Measurements from ENCODE around the gene DPAGT1.

The DPAGT1 gene

DNA sequence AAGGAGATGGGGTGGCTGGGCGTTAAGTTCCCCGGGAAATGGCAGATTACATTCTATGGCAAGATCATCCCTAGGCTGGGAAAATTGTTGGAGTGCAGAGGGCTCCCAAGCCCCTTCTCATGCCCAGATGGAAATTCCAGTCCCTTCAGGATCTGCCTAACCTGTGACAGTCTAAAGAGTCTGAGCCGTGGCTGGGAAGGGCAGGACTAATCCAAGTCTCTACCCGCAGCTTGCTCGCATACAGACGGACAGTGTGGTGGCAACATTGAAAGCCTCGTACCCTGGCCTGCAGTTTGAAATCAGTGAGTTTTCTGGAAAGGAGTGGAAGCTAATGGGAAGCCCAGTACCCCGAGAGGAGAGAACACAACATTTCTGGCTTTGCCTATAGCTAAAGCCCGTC lies 13.2 kb downstream of the DPAGT1 start:
- H3K36me3 ChIP-seq (ENCODE audit: control insufficient read depth, insufficient read depth, low read length), result peaks cover 10% of the 10 kb centered on the region
- H3K27me3 ChIP-seq (ENCODE audit: control insufficient read depth, insufficient read depth, low read length), result no peaks in the 10 kb centered on the region
- H3K9ac ChIP-seq (ENCODE audit: low read depth, low read length), result no peak overlapping the region
- H3K4me3 ChIP-seq (ENCODE audit: low read depth, low read length), result no peak overlapping the region
- H3K9me3 ChIP-seq (ENCODE audit: control insufficient read depth, insufficient read depth, low read length), result no peaks in the 10 kb centered on the region
- peaks cover 7% of the 10 kb centered on the region for H3K4me1 ChIP-seq (ENCODE audit: control insufficient read depth, insufficient read depth, low read length)

DNA sequence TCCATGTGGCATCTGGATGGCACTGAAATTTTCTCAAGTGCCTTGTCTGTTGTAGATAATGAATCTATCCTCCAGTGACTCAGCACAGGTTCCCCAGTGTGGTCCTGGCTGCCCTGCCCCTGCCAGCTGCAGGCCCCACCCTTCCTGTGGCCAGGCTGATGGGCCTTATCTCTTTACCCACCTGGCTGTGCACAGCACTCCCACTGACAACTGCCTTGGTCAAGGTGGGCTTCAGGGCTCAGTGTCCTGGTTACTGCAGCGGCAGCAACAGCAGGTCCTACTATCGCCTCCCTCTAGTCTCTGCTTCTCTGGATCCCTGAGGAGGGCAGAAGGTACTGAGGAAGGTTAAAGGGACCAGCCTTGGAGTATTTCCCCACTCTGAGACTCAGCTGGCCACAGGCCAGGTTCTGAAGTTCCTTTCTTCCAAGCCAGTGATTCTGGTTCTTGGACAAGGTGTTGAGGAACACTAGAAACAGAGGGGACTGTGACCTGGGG lies 13.9 kb downstream of the DPAGT1 start:
- H3K9me3 ChIP-seq (ENCODE audit: control insufficient read depth, insufficient read depth, low read length), result no peaks in the 10 kb centered on the region
- peaks cover 2% of the 10 kb centered on the region for H3K4me1 ChIP-seq (ENCODE audit: control insufficient read depth, insufficient read depth, low read length)

GRCh38 chr11:119087123-119087522 lies 14.5 kb downstream of the DPAGT1 start:
- Histone ChIP-seq H3K9ac (ENCODE audit: low read depth, low read length) (no peak overlapping the region), H3K4me3 (ENCODE audit: low read depth, low read length) (no peak overlapping the region), H3K4me1 (ENCODE audit: control insufficient read depth, insufficient read depth, low read length) (peaks cover 2% of the 10 kb centered on the region), H3K9me3 (ENCODE audit: control insufficient read depth, insufficient read depth, low read length) (no peaks in the 10 kb centered on the region), H3K27me3 (ENCODE audit: control insufficient read depth, insufficient read depth, low read length) (no peaks in the 10 kb centered on the region), H3K36me3 (ENCODE audit: control insufficient read depth, insufficient read depth, low read length) (peaks cover 6% of the 10 kb centered on the region)

More for the DNA sequence above, 13.9 kb downstream of the DPAGT1 start:
- Histone ChIP-seq H3K9ac (ENCODE audit: low read depth, low read length) (no peak overlapping the region), H3K36me3 (ENCODE audit: control insufficient read depth, insufficient read depth, low read length) (peaks cover 6% of the 10 kb centered on the region), H3K4me3 (ENCODE audit: low read depth, low read length) (no peak overlapping the region), H3K27me3 (ENCODE audit: control insufficient read depth, insufficient read depth, low read length) (no peaks in the 10 kb centered on the region)

DNA sequence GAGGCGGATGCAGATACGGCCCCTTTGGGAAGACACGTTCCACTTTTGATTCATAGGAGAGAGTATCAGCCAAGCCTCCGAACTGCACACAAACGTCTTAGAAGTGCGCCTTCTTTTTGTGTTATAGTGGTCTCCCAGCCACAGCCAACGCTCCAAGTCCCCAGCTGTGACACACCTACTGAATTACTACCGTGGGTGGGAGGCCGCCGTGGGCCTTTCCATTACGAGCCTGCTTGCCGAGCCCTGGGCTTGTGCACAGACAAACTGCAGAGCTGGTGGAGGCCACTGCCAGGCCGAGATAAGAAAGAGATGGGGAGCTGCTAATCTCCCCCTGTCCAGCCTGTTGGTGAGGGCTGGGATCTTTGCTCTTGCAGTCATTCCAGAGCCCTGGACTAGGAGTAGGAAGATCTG lies 16.2 kb downstream of the DPAGT1 start:
- H3K4me3 ChIP-seq (ENCODE audit: low read depth, low read length), result peak overlapping the region; percentile 83
- peaks cover 15% of the 10 kb centered on the region for H3K36me3 ChIP-seq (ENCODE audit: control insufficient read depth, insufficient read depth, low read length)
- H3K4me1 ChIP-seq (ENCODE audit: control insufficient read depth, insufficient read depth, low read length), result no peaks in the 10 kb centered on the region
- peak overlapping the region; percentile 98 for H3K9ac ChIP-seq (ENCODE audit: low read depth, low read length)
- H3K9me3 ChIP-seq (ENCODE audit: control insufficient read depth, insufficient read depth, low read length), result no peaks in the 10 kb centered on the region
- H3K27me3 ChIP-seq (ENCODE audit: control insufficient read depth, insufficient read depth, low read length), result no peaks in the 10 kb centered on the region

DNA sequence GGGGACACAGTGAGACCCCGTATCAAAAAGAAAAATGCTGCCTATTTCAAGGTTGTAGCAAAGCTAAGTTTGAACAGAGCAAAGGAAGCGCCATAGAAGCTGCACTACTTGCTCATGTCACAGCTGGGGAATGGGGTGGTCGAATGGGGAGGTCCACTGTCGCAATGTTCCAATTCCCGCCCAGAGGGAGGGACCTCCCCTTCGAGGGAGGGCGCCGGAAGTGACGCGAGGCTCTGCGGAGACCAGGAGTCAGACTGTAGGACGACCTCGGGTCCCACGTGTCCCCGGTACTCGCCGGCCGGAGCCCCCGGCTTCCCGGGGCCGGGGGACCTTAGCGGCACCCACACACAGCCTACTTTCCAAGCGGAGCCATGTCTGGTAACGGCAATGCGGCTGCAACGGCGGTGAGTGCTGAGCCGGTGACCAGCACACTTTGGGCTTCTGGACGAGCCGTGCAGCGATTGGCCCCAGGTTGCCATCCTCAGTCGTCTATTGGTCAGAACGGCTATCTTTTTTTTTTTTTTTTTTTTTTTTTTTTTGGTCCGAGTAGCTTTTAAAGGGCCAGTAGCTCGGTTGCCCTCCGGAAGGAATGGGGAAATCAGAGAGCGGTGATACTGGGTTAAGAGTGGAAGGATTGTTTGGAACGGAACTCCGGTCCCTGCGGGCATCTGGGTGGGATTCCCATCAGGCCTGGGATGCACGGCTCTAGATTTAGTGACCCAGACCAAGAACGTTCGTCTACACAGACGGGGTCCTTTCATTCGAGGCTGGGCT lies 16.8 kb downstream of the DPAGT1 start, which contains the start of gene HMBS:
HMBS (plus strand) TSS at position 219 of the 774 bp plus-strand sequence; CDS start at position 372, 153 bp downstream.
- Histone ChIP-seq H3K9ac (ENCODE audit: low read depth, low read length) (peak within 1 kb of the TSS; percentile 98), H3K27me3 (ENCODE audit: control insufficient read depth, insufficient read depth, low read length) (no peaks in the 10 kb centered on the region), H3K4me3 (ENCODE audit: low read depth, low read length) (peak within 1 kb of the TSS; percentile 83), H3K36me3 (ENCODE audit: control insufficient read depth, insufficient read depth, low read length) (peaks cover 16% of the 10 kb centered on the region), H3K9me3 (ENCODE audit: control insufficient read depth, insufficient read depth, low read length) (no peaks in the 10 kb centered on the region), H3K4me1 (ENCODE audit: control insufficient read depth, insufficient read depth, low read length) (no peaks in the 10 kb centered on the region)

GRCh38 chr11:119081682-119082260 lies 19.9 kb downstream of the DPAGT1 start:
- Histone ChIP-seq H3K36me3 (ENCODE audit: control insufficient read depth, insufficient read depth, low read length) (peaks cover 37% of the 10 kb centered on the region), H3K9ac (ENCODE audit: low read depth, low read length) (no peak overlapping the region), H3K27me3 (ENCODE audit: control insufficient read depth, insufficient read depth, low read length) (no peaks in the 10 kb centered on the region), H3K9me3 (ENCODE audit: control insufficient read depth, insufficient read depth, low read length) (no peaks in the 10 kb centered on the region), H3K4me1 (ENCODE audit: control insufficient read depth, insufficient read depth, low read length) (no peaks in the 10 kb centered on the region), H3K4me3 (ENCODE audit: low read depth, low read length) (no peak overlapping the region)

DNA sequence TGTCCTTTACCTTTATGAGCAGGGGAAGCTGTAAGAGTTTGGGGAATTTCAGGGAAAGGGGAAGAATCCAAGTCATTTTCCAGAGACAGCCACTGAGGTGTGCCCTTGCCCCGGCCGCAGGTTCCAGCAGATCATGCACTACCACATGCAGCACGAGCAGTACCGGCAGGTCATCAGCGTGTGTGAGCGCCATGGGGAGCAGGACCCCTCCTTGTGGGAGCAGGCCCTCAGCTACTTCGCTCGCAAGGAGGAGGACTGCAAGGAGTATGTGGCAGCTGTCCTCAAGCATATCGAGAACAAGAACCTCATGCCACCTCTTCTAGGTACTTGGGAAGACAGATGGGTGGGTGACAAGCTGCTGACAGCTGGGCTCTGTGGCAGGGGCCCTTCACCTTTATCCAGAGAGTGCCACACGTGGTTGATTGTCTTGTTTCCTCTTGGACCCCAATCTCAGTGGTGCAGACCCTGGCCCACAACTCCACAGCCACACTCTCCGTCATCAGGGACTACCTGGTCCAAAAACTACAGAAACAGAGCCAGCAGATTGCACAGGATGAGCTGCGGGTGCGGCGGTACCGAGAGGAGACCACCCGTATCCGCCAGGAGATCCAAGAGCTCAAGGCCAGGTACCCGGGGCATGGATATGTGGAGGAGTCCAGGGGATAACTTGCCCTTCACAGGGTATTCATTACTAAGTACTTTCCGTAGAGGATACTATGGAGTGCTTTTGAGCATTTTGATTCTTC lies 22.8 kb downstream of the DPAGT1 start:
- Histone ChIP-seq H3K9me3 (ENCODE audit: control insufficient read depth, insufficient read depth, low read length) (no peaks in the 10 kb centered on the region), H3K36me3 (ENCODE audit: control insufficient read depth, insufficient read depth, low read length) (peaks cover 42% of the 10 kb centered on the region), H3K4me1 (ENCODE audit: control insufficient read depth, insufficient read depth, low read length) (no peaks in the 10 kb centered on the region), H3K9ac (ENCODE audit: low read depth, low read length) (no peak overlapping the region), H3K27me3 (ENCODE audit: control insufficient read depth, insufficient read depth, low read length) (no peaks in the 10 kb centered on the region), H3K4me3 (ENCODE audit: low read depth, low read length) (no peak overlapping the region)

DNA sequence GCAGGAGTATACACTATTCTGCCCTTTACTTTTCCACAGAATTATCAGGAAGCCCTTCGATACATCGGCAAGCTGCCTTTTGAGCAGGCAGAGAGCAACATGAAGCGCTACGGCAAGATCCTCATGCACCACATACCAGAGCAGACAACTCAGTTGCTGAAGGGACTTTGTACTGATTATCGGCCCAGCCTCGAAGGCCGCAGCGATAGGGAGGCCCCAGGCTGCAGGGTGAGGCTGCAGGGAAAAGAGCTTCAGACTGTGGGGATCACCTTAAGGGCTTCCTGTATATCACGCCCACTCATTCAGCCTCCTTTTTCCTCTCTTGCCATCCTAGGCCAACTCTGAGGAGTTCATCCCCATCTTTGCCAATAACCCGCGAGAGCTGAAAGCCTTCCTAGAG lies 23.8 kb downstream of the DPAGT1 start:
- Histone ChIP-seq H3K9ac (ENCODE audit: low read depth, low read length) (no peak overlapping the region), H3K27me3 (ENCODE audit: control insufficient read depth, insufficient read depth, low read length) (no peaks in the 10 kb centered on the region), H3K36me3 (ENCODE audit: control insufficient read depth, insufficient read depth, low read length) (peaks cover 47% of the 10 kb centered on the region), H3K4me3 (ENCODE audit: low read depth, low read length) (no peak overlapping the region), H3K9me3 (ENCODE audit: control insufficient read depth, insufficient read depth, low read length) (no peaks in the 10 kb centered on the region), H3K4me1 (ENCODE audit: control insufficient read depth, insufficient read depth, low read length) (no peaks in the 10 kb centered on the region)

DNA sequence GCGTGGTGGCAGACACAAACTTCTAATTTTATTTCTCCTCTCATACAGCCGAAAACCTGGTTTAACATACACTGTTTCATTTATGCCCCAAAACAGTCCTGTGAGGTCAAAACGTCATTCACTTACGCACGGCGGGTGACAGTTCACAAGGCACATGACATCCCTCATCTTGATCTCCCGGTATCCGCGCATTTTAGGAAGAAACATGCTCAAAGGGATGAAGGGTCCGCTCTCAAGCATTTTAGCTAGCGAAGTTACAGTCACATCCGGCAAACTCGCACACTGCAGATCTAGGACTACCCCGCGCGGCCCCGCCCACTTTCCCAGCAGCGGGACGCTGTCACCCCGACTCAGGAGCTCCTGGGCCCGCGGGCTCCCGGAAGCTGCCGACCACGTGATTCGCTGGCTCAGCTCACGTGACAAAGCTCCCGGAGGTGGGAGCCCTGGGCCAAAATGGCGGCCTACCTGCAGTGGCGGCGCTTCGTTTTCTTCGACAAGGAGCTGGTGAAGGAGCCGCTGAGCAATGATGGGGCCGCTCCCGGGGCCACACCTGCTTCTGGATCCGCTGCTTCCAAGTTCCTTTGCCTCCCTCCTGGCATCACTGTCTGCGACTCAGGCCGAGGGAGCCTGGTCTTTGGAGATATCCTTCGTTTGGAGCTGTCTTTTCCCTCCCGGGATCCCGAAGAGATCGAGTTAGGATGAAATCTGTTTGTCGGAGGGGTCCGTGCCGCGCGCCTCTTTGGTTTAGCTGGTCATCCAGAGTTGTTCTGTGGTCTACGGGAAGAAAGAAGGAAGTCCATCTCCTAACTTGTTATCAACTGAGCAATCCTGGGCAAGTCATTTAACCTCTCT lies 34.1 kb downstream of the DPAGT1 start, which contains the start of gene VPS11:
VPS11 (plus strand) TSS at position 448 of the 852 bp plus-strand sequence; CDS start at position 454, 6 bp downstream.
- H3K4me1 ChIP-seq (ENCODE audit: control insufficient read depth, insufficient read depth, low read length), result no peaks in the 10 kb centered on the region
- no peaks in the 10 kb centered on the region for H3K36me3 ChIP-seq (ENCODE audit: control insufficient read depth, insufficient read depth, low read length)
- no peaks in the 10 kb centered on the region for H3K9me3 ChIP-seq (ENCODE audit: control insufficient read depth, insufficient read depth, low read length)
- H3K4me3 ChIP-seq (ENCODE audit: low read depth, low read length), result peak within 1 kb of the TSS; percentile 89
- H3K27me3 ChIP-seq (ENCODE audit: control insufficient read depth, insufficient read depth, low read length), result no peaks in the 10 kb centered on the region
- peak within 1 kb of the TSS; percentile 85 for H3K9ac ChIP-seq (ENCODE audit: low read depth, low read length)

DNA sequence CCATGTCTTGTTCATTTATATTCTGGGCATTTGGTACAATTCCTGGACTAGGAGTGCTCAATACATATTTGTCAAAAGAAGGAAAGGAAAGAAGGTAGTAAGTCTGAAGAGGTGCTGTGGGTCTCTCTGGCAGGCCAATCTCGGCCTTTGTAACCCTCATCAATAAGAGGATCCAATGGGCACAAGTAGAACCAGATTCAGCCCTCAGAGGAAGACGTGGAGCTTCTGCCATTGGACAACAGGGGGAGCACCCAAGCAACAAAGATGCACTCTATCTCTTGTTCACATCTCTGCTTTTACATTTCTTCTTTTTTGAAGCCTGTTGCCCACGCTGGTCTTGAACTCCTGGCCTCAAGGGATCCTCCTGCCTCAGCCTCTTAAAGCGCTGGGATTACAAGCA lies 36.3 kb downstream of the DPAGT1 start:
- Histone ChIP-seq H3K27me3 (ENCODE audit: control insufficient read depth, insufficient read depth, low read length) (no peaks in the 10 kb centered on the region), H3K4me3 (ENCODE audit: low read depth, low read length) (no peak overlapping the region), H3K9ac (ENCODE audit: low read depth, low read length) (no peak overlapping the region), H3K4me1 (ENCODE audit: control insufficient read depth, insufficient read depth, low read length) (no peaks in the 10 kb centered on the region), H3K9me3 (ENCODE audit: control insufficient read depth, insufficient read depth, low read length) (no peaks in the 10 kb centered on the region), H3K36me3 (ENCODE audit: control insufficient read depth, insufficient read depth, low read length) (no peaks in the 10 kb centered on the region)

GRCh38 chr11:119062779-119063178 lies 38.9 kb downstream of the DPAGT1 start:
- H3K36me3 ChIP-seq (ENCODE audit: control insufficient read depth, insufficient read depth, low read length), result no peaks in the 10 kb centered on the region
- no peak overlapping the region for H3K4me3 ChIP-seq (ENCODE audit: low read depth, low read length)
- H3K9me3 ChIP-seq (ENCODE audit: control insufficient read depth, insufficient read depth, low read length), result no peaks in the 10 kb centered on the region
- H3K4me1 ChIP-seq (ENCODE audit: control insufficient read depth, insufficient read depth, low read length), result no peaks in the 10 kb centered on the region
- no peaks in the 10 kb centered on the region for H3K27me3 ChIP-seq (ENCODE audit: control insufficient read depth, insufficient read depth, low read length)
- H3K9ac ChIP-seq (ENCODE audit: low read depth, low read length), result no peak overlapping the region

Data from iPS-15b (cell line).